Glutamatergic neuron (in vitro differentiated cells): ENCODE measurements around the gene RXFP2. TPM values are rescaled to one million over a fixed set of nuclear protein-coding genes. Genes with fewer than 3 reads are reported as not detected.

Experiments
- DNase-seq: peaks from one replicate; pipeline ENCODE4 v3.0.0; 2022
- H3K27ac Mint-ChIP-seq: one replicate; pipeline ENCODE4 v1.8.0; 2020; ENCODE audit warnings: mild to moderate bottlenecking, mixed read lengths, inconsistent platforms; ENCODE audit not compliant: unreplicated experiment
- H3K27me3 Mint-ChIP-seq: one replicate; pipeline ENCODE4 v1.8.0; 2020; ENCODE audit warnings: mild to moderate bottlenecking, moderate library complexity, mixed read lengths, inconsistent platforms; ENCODE audit not compliant: unreplicated experiment
- H3K36me3 Mint-ChIP-seq: one replicate; pipeline ENCODE4 v1.8.0; 2020; ENCODE audit warnings: mild to moderate bottlenecking, mixed read lengths, inconsistent platforms; ENCODE audit not compliant: unreplicated experiment
- H3K4me1 Mint-ChIP-seq: one replicate; pipeline ENCODE4 v1.8.0; 2020; ENCODE audit warnings: mild to moderate bottlenecking, low read depth, mixed read lengths, inconsistent platforms; ENCODE audit not compliant: unreplicated experiment
- H3K4me3 Mint-ChIP-seq: one replicate; pipeline ENCODE4 v1.8.0; 2020; ENCODE audit warnings: mild to moderate bottlenecking, mixed read lengths, inconsistent platforms; ENCODE audit not compliant: unreplicated experiment
- H3K9me3 Mint-ChIP-seq: one replicate; pipeline ENCODE4 v1.8.0; 2020; ENCODE audit warnings: mild to moderate bottlenecking, moderate library complexity, mixed read lengths, inconsistent platforms; ENCODE audit not compliant: unreplicated experiment
- total RNA-seq: library from RNA; stranded (reverse); fragmentation: NEBNext Ultra II Directional; extraction: Animal tissue kit (Norgen Biotek cat#: 25700); gene quantifications from one replicate; pipeline ENCODE4 v1.2.1, GENCODE V29; 2021; ENCODE audit not compliant: unreplicated experiment
- TF ChIP-seq, protein P1 (sequence below): fragments of 200-600 bp; sonication (generic); IDR thresholded peaks from one replicate; pipeline ENCODE4 v1.5.0; 2021; ENCODE audit not compliant: partially characterized antibody, unreplicated experiment

Gene RXFP2
- total RNA-seq, 1 donor from 2014 or later, result not detected

DNA sequence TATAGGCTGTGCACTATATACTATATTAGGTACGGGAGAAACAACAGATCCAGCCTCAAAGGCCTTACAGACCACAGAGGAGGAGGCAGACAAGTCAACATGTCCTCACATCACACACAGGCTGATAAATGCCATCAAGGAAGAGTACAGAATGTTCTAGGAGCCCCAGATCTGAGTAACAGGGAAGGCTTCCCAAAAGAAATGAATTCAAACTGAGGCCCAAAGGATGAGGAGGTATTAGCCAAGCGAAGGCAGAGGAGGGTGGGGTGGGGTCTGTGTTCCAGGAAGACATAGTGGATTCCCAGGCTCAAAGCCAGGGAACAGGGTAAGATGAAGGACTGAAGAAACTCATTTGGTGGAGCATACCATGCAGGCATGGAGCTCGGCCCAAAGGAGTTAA is 55.1 kb downstream of the RXFP2 start:
- Mint-ChIP-seq H3K27me3 (peaks cover 5% of the 10 kb centered on the region), H3K36me3 (no peaks in the 10 kb centered on the region), H3K27ac (no peak overlapping the region), H3K9me3 (no peaks in the 10 kb centered on the region), H3K4me3 (no peak overlapping the region), H3K4me1 (no peaks in the 10 kb centered on the region)
- DNase-seq, result no peak
- TF ChIP-seq, protein P1, sequence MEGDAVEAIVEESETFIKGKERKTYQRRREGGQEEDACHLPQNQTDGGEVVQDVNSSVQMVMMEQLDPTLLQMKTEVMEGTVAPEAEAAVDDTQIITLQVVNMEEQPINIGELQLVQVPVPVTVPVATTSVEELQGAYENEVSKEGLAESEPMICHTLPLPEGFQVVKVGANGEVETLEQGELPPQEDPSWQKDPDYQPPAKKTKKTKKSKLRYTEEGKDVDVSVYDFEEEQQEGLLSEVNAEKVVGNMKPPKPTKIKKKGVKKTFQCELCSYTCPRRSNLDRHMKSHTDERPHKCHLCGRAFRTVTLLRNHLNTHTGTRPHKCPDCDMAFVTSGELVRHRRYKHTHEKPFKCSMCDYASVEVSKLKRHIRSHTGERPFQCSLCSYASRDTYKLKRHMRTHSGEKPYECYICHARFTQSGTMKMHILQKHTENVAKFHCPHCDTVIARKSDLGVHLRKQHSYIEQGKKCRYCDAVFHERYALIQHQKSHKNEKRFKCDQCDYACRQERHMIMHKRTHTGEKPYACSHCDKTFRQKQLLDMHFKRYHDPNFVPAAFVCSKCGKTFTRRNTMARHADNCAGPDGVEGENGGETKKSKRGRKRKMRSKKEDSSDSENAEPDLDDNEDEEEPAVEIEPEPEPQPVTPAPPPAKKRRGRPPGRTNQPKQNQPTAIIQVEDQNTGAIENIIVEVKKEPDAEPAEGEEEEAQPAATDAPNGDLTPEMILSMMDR, result no peak

DNA sequence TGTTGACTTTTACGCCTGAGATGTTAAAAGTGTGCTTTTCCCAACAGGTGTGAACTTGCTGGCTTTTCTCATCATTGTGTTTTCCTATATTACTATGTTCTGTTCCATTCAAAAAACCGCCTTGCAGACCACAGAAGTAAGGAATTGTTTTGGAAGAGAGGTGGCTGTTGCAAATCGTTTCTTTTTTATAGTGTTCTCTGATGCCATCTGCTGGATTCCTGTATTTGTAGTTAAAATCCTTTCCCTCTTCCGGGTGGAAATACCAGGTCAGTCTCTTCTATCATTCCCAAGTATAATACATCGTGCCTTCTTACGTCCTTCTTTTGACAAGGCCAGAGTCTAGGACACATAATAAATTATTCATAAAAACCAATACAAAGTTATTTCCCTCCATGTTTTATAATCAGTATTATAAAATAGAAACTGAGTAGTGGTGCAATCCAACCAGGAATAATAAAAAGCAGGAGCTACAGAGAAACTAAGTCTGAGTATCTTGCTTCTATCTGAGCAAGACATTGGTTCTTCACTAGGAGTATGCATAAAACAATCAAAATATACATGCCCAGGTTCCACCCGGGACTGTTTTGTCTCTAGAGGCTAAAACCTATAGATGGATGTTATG is 57.9 kb downstream of the RXFP2 start:
- H3K36me3 Mint-ChIP-seq, result no peaks in the 10 kb centered on the region
- TF ChIP-seq, protein P1, result no peak
- no peak overlapping the region for H3K4me3 Mint-ChIP-seq
- no peak overlapping the region for H3K27ac Mint-ChIP-seq
- H3K4me1 Mint-ChIP-seq, result no peaks in the 10 kb centered on the region
- peaks cover 2% of the 10 kb centered on the region for H3K27me3 Mint-ChIP-seq
- no peaks in the 10 kb centered on the region for H3K9me3 Mint-ChIP-seq
- DNase-seq, result no peak

DNA sequence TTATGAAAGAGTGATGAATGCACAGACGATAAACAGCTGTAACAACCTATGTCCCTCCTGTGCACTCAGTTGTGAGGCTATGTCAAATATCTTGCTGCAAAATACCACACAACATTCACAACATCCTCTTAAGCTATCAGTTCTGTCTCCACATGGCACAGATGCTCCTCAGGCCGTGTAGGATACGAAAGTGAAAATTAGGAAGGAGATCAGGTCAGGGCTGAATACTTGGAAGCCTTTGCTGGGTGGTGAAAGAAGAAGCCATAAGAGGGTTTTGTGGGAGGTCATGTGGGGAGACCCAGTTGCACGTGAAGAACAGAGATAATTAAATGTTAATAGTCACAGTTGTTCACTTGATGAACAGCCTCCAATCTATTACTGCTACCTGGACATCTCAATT is 58.9 kb downstream of the RXFP2 start:
- Mint-ChIP-seq H3K36me3 (no peaks in the 10 kb centered on the region), H3K4me3 (no peak overlapping the region)

DNA sequence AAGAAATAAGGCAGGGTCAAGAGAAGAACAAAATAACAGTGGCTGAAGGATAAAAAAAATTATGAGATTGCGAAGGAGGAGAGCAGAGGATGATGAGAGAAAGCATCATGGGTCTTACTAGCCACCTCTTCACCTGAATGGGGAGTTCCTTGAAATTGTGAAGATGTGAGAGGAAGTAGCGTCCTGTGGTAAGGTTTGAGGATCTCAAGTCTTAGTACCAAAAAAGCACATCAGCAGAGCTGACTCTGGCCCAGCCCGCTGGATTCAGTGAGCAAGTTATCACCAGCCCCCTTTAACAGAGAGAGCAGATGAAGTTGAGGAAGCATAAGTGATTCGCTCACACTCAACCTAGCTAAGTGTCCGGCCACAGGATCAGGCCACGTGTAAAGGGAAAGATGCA is 61.8 kb downstream of the RXFP2 start:
- H3K4me1 Mint-ChIP-seq, result no peaks in the 10 kb centered on the region
- H3K4me3 Mint-ChIP-seq, result no peak overlapping the region
- no peak overlapping the region for H3K27ac Mint-ChIP-seq
- no peak for DNase-seq
- H3K27me3 Mint-ChIP-seq, result peaks cover 2% of the 10 kb centered on the region
- H3K36me3 Mint-ChIP-seq, result no peaks in the 10 kb centered on the region
- peaks cover 2% of the 10 kb centered on the region for H3K9me3 Mint-ChIP-seq
- TF ChIP-seq, protein P1, result no peak

More for the DNA sequence above, 58.9 kb downstream of the RXFP2 start:
- Mint-ChIP-seq H3K4me1 (no peaks in the 10 kb centered on the region), H3K27ac (no peak overlapping the region), H3K27me3 (peaks cover 2% of the 10 kb centered on the region), H3K9me3 (no peaks in the 10 kb centered on the region)
- DNase-seq, result no peak
- TF ChIP-seq, protein P1, result no peak

DNA sequence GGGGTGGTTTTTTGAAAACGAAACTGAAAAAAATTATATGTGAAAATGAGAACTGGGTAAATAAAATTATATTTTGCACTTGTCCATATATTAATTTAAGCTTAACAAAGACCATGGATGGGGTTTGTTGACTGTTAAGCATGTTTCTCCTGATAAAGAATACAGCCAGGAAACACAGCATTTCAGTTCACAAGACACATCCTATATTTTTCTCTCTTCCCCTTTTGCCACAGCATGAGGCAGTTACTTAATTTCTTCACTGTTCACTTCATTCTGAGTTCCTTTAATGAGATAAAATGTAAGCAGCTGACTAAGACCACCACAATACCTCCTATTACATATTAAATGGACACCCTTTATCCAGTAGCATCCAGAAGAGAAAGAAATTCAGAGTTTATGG is 64.0 kb downstream of the RXFP2 start:
- Mint-ChIP-seq H3K27me3 (no peaks in the 10 kb centered on the region), H3K4me1 (peaks cover 12% of the 10 kb centered on the region), H3K36me3 (no peaks in the 10 kb centered on the region), H3K9me3 (peaks cover 3% of the 10 kb centered on the region), H3K27ac (no peak overlapping the region), H3K4me3 (no peak overlapping the region)
- TF ChIP-seq, protein P1, result no peak
- no peak for DNase-seq
